ENCODE data around the gene MYO1A.

The MYO1A gene

DNA sequence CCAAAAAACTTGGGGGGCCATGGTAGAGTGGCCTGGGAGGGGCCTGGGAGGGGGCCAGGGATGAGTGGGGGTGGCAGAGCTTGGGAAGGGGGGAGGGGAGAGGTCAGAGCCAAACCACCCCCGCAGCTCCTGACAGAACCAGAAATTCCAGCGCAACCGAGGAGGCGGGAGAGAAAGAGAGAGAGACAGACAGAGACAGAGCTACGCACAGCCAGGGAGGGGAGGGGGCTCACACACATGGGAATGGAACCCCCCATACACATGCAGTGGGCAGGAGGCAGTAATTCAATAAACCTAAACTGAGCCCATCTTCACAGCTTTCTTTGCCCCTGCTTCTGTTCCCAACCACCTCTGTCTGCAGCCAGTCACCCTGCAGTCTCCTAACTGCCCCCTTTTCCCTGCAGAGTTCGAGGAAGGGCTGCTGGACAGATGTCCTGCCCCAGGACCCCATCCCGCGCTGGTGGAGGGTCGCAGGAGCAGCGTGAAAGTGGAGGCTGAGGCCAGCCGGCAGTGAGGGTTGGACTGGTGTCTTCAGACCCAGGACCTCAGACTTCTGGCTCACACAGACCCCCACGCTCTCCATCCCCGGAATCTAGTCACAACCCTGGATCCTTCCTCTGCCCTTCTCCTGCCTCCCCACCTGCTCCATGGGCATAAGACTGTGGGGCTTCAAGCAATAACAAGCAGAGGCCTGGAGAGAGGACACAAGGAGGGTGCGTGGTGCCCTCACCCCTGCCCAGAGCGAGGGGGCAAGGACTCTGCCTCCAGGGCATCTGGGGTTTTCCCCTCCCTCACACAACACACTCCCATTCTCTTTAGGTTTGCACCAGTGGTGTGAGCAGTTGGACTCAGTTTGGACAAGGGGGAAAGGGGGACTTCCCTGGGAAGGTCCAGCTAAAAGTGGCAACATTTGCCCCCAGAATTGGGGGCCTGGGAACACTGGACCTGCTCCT is 44.6 kb upstream of the MYO1A start:
- Histone ChIP-seq H3K4me1 (ENCODE audit: control insufficient read depth, insufficient read depth, low read length) (peaks cover 3% of the 10 kb centered on the region; the same call in 1 of the 2 replicates), H3K36me3 (ENCODE audit: control insufficient read depth in 2 of 2, insufficient read depth in 1 of 2, low read length in 2 of 2) (peaks cover 0 to 66% of the 10 kb centered on the region in 2 experiments; a peak in 1 of 3 replicates), H3K27ac (ENCODE audit: extremely low read depth, low read depth, low read length) (no peak overlapping the region), H3K4me3 (ENCODE audit: low read depth, low read length) (no peak overlapping the region), H3K9me3 (ENCODE audit: control insufficient read depth, insufficient read depth, low read depth, low read length) (no peaks in the 10 kb centered on the region)
- TF ChIP-seq ZNF670 (tag by site-specific recombination; IDR thresholded peaks at IDR 0.05; ENCODE audit: low read depth) = no peak
- TF ChIP-seq ZNF350 (tag by site-specific recombination; IDR thresholded peaks at IDR 0.05) = no peak
- peak; percentile 35; the same call in 1 of the 2 replicates for TF ChIP-seq ZNF600 (tag by site-specific recombination; IDR thresholded peaks at IDR 0.05)
- no peak for TF ChIP-seq RBAK (tag by site-specific recombination; IDR thresholded peaks at IDR 0.05)
- peak; percentile 49; the same call in 1 of the 2 replicates for TF ChIP-seq ZFHX2 (tag by site-specific recombination; conservative IDR thresholded peaks at IDR 0.05)
- no peak for TF ChIP-seq ZNF837 (tag by site-specific recombination; IDR thresholded peaks at IDR 0.05)
- POLR2A ChIA-PET = interaction anchor here (1.0 to 1.5 kb wide), 3 partner anchors 15 to 25 kb away, joined by 4 read pairs; partner anchors contain the start of genes NEMP1 and STAT6
- CTCF ChIA-PET = interaction anchor here (0.8 to 6.0 kb wide), 10 partner anchors 15 to 90 kb away, joined by 4 to 48 read pairs (median 13); partner anchors contain the start of genes NEMP1 and STAT6

DNA sequence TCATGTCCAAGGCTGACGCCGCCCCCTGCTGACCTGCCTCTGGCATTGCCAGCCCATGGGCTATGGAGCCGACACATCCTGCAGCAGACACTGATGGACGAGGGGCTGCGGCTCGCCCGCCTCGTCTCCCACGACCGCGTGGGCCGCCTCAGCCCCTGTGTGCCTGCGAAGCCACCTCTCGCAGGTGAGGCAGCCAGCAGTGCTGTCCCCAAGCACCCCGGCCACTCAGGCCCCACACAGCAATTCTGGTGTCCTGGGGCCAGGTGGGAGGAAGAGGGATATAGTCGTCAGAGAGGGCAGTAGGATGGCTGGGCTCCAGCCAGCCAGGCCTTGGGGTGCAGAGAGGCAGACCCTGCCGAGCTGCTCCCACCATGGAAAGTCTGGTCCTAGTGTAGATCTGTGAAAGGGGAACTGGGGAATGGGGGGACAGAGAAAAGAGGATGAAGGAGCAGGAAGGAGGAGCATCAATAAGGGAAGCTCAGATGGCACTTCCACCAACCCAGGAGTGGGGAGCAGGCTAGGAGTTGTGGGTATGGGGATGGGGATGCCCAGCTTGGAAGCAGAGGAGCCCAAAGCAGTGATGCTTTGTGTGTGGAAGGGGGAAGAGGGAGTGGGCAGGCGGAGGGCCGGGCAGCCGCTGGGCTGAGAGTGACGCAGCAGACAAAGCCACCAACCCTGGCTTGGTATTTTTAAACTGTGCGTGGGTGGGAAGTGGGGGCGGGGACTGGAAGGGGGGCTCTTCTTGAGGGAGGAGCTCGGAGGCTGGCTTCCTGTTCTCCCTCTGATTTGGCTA is 43.7 kb upstream of the MYO1A start:
- H3K9me3 ChIP-seq (ENCODE audit: control insufficient read depth, insufficient read depth, low read depth, low read length) = no peaks in the 10 kb centered on the region
- H3K4me3 ChIP-seq (ENCODE audit: low read depth, low read length) = no peak overlapping the region
- no peak overlapping the region for H3K27ac ChIP-seq (ENCODE audit: extremely low read depth, low read depth, low read length)
- peaks cover 3% of the 10 kb centered on the region; the same call in 1 of the 2 replicates for H3K4me1 ChIP-seq (ENCODE audit: control insufficient read depth, insufficient read depth, low read length)
- CTCF ChIA-PET = interaction anchor here (0.7 to 3.9 kb wide), 20 partner anchors 8 to 339 kb away, joined by 3 to 48 read pairs (median 6); partner anchors contain the start of genes NEMP1 and STAT6
- POLR2A ChIA-PET = interaction anchor here (1.0 to 1.5 kb wide), 3 partner anchors 15 to 24 kb away, joined by 4 read pairs; partner anchors contain the start of genes NEMP1 and STAT6
- H3K36me3 ChIP-seq (ENCODE audit: control insufficient read depth in 2 of 2, insufficient read depth in 1 of 2, low read length in 2 of 2) = peaks cover 0 to 62% of the 10 kb centered on the region in 2 experiments; a peak in 1 of 3 replicates
- no peak for TF ChIP-seq SCRT2 (tag by site-specific recombination; IDR thresholded peaks at IDR 0.05)
- no peak for TF ChIP-seq YY1 (tag by site-specific recombination; IDR thresholded peaks at IDR 0.05)
- TF ChIP-seq, protein P1, sequence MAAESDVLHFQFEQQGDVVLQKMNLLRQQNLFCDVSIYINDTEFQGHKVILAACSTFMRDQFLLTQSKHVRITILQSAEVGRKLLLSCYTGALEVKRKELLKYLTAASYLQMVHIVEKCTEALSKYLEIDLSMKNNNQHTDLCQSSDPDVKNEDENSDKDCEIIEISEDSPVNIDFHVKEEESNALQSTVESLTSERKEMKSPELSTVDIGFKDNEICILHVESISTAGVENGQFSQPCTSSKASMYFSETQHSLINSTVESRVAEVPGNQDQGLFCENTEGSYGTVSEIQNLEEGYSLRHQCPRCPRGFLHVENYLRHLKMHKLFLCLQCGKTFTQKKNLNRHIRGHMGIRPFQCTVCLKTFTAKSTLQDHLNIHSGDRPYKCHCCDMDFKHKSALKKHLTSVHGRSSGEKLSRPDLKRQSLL (tag by site-specific recombination; IDR thresholded peaks at IDR 0.05) = peak; percentile 82
- TF ChIP-seq SP7 (tag by site-specific recombination; IDR thresholded peaks at IDR 0.05) = 0 out of 2 replicates have a peak, but pooled peaks have one; percentile 12
- no peak for TF ChIP-seq MZF1 (tag by site-specific recombination; IDR thresholded peaks at IDR 0.05; ENCODE audit: borderline replicate concordance)
- no peak for TF ChIP-seq GLIS1 (tag by site-specific recombination; IDR thresholded peaks at IDR 0.05)
- TF ChIP-seq, protein P2, sequence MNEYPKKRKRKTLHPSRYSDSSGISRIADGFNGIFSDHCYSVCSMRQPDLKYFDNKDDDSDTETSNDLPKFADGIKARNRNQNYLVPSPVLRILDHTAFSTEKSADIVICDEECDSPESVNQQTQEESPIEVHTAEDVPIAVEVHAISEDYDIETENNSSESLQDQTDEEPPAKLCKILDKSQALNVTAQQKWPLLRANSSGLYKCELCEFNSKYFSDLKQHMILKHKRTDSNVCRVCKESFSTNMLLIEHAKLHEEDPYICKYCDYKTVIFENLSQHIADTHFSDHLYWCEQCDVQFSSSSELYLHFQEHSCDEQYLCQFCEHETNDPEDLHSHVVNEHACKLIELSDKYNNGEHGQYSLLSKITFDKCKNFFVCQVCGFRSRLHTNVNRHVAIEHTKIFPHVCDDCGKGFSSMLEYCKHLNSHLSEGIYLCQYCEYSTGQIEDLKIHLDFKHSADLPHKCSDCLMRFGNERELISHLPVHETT (tag by site-specific recombination; IDR thresholded peaks at IDR 0.05) = no peak
- TF ChIP-seq ZFHX2 (tag by site-specific recombination; conservative IDR thresholded peaks at IDR 0.05) = peak; percentile 86
- TF ChIP-seq ZNF2 (tag by site-specific recombination; IDR thresholded peaks at IDR 0.05) = peak; percentile 46; the same call in 1 of the 2 replicates
- no peak for TF ChIP-seq ZNF155 (tag by site-specific recombination; IDR thresholded peaks at IDR 0.05)
- TF ChIP-seq ZNF600 (tag by site-specific recombination; IDR thresholded peaks at IDR 0.05) = peak; percentile 58
- TF ChIP-seq, protein P3, sequence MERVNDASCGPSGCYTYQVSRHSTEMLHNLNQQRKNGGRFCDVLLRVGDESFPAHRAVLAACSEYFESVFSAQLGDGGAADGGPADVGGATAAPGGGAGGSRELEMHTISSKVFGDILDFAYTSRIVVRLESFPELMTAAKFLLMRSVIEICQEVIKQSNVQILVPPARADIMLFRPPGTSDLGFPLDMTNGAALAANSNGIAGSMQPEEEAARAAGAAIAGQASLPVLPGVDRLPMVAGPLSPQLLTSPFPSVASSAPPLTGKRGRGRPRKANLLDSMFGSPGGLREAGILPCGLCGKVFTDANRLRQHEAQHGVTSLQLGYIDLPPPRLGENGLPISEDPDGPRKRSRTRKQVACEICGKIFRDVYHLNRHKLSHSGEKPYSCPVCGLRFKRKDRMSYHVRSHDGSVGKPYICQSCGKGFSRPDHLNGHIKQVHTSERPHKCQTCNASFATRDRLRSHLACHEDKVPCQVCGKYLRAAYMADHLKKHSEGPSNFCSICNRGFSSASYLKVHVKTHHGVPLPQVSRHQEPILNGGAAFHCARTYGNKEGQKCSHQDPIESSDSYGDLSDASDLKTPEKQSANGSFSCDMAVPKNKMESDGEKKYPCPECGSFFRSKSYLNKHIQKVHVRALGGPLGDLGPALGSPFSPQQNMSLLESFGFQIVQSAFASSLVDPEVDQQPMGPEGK (tag by site-specific recombination; IDR thresholded peaks at IDR 0.05) = peak; percentile 3; the same call in 1 of the 2 replicates
- TF ChIP-seq, protein P4, sequence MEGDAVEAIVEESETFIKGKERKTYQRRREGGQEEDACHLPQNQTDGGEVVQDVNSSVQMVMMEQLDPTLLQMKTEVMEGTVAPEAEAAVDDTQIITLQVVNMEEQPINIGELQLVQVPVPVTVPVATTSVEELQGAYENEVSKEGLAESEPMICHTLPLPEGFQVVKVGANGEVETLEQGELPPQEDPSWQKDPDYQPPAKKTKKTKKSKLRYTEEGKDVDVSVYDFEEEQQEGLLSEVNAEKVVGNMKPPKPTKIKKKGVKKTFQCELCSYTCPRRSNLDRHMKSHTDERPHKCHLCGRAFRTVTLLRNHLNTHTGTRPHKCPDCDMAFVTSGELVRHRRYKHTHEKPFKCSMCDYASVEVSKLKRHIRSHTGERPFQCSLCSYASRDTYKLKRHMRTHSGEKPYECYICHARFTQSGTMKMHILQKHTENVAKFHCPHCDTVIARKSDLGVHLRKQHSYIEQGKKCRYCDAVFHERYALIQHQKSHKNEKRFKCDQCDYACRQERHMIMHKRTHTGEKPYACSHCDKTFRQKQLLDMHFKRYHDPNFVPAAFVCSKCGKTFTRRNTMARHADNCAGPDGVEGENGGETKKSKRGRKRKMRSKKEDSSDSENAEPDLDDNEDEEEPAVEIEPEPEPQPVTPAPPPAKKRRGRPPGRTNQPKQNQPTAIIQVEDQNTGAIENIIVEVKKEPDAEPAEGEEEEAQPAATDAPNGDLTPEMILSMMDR (tag by site-specific recombination; IDR thresholded peaks at IDR 0.05) = peak; percentile 59
- no peak for TF ChIP-seq WT1 (tag by site-specific recombination; IDR thresholded peaks at IDR 0.05)
- 0 out of 2 replicates have a peak, but pooled peaks have one; percentile 55 for TF ChIP-seq ZNF654 (tag by site-specific recombination; IDR thresholded peaks at IDR 0.05; ENCODE audit: low read depth)
- no peak for TF ChIP-seq ZNF623 (tag by site-specific recombination; IDR thresholded peaks at IDR 0.05)
- TF ChIP-seq ZNF670 (tag by site-specific recombination; IDR thresholded peaks at IDR 0.05; ENCODE audit: low read depth) = no peak
- peak; percentile 69 for TF ChIP-seq EGR2 (tag by site-specific recombination; IDR thresholded peaks at IDR 0.05; ENCODE audit: low read depth)
- no peak for TF ChIP-seq ZNF555 (tag by site-specific recombination; conservative IDR thresholded peaks at IDR 0.05)

All from HEK293 (cell line).